HuH-7 (cell line): Measurements from ENCODE around the gene ERG.

ENCODE experiments used
- DNase-seq: peaks from one replicate; pipeline ENCODE4 v3.0.0; 2011; ENCODE audit warnings: low spot score

The ERG gene

DNA sequence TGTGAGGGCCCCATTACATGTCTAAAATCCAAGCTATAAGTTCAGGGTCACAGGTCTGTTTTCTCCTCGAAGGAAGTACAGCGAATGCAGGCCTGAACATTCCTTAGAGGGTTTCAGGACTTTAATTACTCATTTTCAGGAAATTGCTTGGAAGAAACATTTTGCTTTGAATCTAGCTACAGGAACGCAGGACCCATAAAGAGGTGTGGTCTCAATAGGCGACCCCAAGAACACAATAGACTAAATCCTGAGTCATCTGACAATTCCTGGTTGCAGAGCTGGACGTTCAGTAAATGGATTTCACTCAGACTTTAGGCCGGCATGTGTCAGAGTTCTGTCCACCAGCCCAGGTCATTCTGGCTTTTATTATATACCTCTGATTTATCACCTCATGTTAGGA, 1.0 kb upstream of the ERG start:
- DNase-seq = no peak

DNA sequence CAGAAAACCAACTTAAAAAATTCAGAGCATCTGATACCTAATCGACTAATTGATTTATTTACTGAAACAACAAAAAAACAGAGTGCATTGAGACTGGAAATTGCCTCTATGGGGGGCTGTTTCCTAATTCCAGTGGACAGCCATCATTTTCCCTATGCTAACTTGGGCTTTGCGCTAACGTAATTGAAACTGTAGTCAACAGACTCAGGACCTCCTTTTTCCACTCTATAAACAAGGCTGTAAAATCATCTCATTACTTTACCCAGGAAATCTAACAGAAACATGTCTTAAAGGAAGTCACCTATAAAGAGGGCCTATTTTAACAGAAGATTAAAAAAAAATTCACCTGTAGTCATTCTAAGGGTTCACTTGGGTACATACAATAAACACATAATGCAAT, 2.1 kb downstream of the ERG start:
- no peak for DNase-seq

DNA sequence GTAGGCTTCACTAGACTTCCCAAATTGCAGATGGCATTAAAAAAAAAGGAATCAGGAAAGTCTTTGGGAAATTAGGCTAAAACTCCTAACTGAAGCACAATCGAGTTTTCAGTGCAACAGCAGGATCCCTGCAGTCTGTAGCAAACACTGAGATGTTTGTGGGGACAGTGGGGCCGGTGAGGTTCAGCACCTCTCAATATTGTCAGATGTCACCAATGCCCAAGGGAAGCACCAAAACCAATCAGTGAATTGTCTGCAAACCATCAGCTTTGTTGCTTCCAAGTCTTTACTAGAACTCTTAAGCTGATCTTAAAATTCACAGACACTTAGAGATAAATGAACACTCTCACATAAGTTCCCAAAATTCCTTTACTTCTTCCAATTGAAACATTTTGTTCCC, 2.6 kb downstream of the ERG start:
- DNase-seq = no peak

DNA sequence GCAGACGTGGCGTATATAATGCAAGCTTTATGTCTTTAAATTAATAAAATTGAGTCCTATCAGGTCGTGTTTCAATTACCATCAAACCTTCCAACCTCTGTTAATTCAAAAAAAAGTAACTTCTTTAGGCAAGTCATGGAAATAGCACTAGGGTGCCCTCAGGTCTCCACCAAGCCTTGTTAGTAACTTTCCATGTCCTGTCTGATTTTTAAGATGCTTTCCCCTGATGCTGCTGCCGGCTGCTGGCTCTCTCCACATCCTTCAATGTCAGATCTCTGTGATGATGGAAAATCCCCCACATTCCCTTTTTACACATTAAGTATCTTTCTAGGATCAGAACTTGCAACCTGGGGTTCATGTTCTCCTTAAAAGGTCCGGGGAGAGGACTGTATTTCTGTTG, 3.0 kb downstream of the ERG start:
- no peak for DNase-seq

DNA sequence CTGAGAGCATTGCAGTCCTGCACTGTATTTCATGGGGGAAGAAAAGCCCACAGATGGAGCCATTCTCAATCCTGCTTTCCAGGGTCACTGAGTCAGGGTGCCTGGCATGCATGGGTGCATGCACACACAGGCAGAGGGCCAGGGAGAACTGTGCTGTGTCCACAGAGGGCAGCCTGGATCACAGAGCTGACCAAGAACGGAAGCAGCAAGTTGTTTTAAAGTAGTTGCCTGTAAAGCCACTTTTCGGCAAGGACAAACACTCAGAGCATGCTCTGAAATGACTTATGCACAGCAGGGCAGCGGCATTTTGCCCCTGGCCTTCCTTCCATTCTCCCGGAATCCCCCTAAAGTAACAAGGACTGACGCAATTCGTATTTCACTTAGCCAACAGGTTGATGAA, 3.6 kb downstream of the ERG start:
- no peak for DNase-seq

DNA sequence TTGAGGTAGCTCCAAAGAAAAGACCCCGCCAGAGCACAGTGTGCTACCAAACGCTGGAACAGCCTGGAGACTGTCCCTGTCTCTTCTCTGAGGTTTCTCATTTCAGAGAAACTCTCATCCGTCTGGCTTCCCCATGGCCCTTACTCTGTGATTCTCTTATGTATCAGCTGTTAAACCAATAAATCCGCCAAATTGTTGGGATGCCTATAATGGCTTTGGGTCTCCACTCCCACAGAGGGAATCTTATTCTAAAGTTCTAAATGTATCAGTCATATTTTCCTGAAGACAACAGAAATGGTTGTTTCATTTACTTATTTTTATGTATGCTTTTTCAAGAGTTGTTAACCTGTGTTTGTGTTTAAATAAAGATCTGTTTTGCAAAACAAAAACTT, 4.0 kb downstream of the ERG start:
- no peak for DNase-seq

DNA sequence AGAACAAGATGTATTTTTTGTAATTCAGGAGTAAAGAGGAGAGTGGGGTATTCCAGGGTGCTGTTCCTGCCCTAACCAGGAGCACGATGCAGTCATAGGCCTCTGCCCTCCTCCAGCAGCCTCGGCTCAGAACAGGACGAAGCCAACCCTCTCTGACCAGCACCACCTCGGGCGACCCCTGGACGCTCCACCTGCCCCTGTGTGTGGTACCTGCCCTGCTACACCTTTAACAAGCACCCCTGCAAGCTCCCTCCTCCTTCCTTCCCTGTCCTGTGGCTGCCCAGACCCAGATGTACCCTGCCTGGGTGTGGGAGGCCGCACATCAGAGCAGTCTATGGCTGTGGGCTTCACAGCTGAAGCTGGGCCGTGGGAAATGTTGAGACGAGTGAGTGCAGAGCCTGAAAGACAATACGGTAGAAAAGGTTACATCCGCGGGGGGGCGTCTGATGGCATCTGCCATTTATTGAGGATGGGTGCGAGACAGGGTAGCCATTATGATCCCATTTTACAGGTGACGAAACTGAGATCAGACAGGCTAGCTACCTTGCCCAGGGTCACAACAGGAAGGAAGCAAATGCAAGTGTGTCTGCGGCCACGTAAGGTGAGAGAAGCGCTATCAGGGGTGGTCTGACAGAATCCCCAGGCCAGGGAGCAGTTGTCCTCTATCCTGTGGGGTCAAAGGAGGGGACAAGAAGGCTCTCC, 4.6 kb downstream of the ERG start:
- DNase-seq = no peak

DNA sequence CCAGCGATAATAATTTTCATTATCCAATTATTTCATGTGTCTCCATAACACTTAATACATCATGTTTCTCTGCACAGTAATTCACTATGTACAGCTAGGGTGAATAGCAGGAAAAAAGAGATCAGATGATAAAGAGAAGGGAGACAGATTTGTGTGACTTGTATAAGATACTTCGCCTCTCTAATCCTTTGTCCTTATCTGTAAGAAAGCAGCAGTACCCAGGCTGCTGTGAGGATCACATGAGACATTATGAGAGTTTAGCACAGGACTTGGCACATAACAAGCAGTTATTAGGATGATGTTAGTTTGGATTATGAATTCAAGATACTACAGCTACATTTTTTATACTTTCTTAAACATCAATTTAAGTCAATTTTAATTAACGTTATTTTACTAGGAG, 6.3 kb downstream of the ERG start:
- DNase-seq = no peak

DNA sequence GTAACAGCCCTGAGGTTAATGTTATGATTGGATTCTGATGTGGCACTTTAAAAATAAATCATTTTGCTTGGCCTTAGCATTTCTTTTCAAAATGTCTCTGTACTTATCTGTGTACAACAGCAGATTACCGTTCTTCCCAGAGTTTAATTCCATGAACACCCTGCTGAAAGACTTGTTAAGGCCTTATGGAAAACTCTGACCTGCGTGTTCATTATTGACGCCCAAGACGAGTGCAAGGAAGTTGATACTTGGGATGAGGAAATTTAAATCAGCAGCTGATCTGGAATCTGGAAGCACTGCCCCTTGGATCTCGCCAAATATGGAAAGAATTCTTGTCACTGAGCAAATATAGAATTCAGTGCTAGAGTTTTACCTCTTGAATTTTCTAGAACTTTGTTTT, 6.7 kb downstream of the ERG start:
- no peak for DNase-seq

DNA sequence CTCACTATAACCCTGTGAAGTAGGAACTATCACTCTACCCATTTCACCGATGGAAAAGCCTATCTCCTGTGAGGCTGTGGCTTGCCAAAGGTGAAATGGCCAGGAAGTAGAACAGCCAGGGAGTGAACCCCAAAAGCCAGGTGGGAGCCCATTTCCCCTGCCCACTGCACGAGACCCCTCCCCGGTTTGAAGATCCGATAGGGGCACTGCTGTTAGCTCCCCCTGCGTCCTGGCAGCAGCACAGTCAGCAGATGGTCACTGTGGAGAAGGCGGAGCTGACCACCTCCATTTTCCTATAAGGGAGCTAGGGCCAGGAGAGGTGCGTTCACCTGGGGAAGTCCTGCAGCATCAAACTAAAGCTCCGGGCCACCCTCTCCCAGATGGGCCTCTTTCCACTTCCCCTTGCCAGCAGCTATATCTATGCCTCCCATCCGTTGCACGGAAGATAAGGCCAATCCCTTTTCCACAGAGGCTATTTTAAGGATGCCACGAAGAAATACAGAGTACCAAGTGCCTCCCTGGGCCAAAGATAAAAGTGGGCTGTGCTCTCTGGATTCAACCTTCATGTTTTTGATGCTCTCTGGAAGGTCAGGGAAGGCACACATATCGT, 7.8 kb downstream of the ERG start:
- DNase-seq = no peak

DNA sequence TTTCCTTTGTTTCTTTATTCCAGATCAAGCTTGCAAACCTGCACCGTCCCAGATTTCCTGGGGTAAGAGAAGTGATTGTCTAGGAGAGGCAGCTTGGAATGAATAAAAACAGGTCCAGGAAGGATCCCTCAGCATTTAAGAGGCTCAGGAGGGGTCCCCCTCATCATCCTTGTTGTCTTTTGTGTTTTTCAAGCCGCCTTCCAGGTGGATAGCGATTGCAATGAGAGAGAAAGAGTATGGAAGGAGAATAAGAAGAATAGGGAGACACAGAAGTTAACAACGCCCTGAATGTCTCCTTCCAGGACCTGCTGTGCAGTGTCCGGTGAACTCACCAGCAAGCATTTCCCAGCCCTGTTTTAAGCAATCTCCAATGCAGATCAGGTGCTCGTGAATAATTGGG, 8.5 kb downstream of the ERG start:
- DNase-seq = no peak

DNA sequence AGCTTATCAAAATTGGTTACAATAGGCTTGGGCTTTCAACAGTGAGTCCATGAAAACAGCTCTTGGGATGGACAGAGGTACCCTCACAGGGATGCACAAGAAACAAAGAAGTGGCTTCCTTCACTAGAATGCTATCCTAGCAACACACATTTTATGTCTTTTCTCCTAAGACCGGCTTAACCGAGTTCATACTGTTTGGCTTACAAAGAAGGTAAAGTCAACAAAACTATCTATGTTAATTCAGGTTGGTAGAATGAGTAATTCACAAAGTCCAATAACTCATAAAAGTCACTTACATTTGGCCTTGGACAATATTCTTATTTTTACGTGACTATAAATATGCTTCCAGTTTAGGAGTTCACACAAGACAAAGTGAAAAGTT, 9.0 kb downstream of the ERG start:
- no peak for DNase-seq

DNA sequence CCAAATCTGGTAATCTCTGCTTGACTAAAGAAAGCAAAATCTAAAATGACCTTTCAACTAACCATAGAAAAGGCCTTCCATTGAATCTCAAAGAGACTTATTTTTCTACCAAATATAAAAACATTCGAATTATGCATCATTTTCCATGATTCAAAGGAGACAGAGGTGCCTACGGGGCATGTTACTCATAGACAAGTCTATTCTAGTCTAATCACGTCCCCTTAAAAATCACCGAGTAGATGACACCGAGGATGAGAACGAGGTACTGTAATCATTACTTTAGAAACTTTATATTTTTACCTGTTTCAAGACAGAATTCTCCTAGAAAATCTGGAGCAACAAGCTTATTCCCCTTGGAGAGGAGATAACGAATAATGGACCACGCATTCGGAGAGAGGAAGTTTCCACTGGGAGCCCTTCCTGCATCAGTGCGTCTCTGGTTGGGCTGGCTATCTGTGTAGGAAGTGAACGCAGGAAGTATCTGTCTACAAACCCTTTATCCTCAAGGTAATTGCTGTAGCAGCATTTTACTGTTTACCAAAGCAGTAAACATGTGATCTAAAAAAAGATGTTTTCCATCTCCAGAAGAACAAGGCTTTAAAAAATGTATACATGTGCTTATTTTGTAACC, 9.5 kb downstream of the ERG start:
- no peak for DNase-seq

DNA sequence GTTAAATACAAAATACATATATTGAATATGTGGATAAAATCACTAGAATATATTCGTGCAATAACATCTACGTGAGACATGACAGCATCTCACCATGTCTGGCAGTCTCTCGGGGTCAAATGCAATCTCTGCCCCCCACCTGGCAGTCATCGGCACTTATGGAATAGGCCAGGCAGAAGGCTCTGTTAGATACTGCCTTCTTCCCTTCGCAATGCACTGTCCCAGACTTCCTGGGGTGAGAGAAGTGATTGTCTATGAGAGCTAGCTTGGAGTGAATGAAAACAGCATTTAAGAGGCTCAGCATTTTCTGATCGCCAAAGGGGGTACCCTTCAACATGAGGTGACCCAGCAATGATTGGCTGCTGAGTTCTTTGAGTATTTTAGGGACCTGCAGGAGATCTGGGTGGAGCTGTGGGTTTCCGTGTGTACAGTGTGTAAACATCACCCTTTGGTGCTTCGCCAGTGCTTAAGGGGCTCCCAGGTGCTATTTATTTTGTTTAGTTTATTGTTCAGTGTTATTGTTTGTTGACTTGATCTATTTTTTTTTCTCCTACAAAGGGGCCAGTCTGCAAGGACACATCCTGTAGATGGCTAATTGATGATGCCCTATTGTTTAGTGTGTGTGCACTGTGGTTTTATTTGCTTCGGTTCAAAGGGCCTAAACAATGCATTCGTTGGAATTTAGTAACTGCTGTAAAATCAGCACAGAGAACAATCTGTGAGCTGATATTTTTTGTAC, 10.2 kb downstream of the ERG start:
- DNase-seq = no peak

DNA sequence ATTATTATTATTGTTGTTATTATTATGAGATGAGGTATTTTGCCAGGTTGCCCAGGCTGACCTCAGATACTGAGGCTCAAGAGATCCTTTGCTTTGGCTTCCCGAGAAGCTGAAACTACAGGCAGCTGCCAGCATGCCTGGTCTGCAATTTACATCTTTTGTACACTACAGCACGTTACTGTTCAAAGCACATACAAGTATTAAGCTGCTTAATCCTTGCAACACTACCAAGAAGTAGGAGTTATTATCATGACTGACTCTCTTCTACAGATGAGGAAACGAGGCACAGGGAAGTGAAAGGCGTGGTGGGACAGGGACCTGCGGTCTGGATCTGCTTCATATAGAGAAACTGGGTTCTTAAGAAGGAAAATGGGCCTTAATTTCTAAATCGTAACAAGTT, 11.6 kb downstream of the ERG start:
- DNase-seq = no peak

DNA sequence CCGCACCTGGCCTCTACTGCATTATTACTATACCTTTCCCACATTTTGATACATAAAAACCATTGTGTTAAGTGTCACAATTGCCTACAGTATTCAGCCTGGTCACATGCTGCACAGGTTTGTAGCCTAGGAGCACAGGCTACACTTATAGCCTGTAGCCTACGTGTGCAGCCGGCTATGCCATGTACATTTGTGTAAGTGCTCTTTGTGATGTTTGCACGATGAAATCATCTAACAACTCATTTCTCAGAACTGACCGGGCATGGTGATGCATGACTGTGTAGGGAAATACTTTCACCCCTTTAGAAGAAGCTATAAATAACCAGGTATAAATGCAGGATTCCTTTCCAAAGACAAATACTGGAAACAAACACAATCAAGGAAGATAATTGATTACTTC, 12.1 kb downstream of the ERG start:
- DNase-seq = no peak

DNA sequence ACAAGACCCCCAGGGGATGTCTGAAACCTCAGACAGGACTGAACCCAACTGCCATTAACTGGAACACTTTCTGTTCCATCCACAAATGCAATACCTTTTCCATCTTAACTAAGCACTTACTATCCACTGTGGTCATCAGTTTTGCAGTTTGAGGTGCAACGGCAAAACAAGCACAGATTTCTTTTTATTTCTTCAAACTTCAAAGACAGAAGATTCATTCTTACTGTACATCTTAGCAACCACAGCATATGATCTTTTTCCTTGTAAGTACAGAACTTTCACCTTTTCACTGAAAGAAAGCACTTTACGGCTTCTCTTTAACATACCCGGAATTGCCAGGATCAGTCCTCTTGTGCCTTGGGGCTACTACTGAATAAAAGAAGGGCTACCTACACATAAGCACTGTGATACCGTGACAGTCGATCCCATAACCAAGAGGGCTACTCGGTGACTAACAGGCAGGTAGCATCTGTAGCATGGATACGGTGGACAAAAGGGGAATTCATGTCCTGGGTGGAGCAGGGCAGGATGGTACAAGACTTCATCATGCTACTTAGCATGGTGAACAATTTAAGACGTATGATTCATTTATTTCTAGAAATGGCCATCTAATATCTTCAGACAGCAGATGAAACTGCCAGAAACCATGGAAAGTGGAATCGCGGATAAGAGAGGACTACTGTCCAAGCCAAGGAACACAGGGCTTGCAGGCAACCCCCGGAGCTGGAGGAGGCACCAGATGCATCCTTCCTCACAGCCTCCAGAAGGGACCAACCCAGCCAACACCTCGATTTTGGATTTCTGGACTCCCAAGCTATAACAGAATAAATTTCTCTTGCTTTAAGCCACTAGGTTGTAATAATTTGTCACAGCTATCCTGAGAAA, 18.4 kb downstream of the ERG start:
- no peak for DNase-seq

DNA sequence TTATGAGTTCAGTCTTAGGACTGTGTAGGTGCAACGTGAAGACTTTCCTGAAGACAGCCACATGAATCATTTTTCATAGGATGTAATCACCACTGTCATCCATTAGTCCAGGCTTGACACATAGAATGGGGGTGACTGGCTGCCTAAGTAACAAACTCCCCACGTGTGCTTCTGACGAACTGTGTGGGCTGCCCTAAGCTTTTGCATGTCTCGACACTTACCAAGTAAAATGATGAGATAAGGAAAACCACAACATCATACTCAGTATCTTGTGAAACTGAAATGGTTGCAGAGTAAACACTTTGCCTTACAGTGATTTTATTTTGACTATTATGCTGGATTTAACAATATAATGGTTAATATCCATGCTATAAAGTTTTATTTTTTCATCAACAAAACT, 19.5 kb downstream of the ERG start:
- no peak for DNase-seq

DNA sequence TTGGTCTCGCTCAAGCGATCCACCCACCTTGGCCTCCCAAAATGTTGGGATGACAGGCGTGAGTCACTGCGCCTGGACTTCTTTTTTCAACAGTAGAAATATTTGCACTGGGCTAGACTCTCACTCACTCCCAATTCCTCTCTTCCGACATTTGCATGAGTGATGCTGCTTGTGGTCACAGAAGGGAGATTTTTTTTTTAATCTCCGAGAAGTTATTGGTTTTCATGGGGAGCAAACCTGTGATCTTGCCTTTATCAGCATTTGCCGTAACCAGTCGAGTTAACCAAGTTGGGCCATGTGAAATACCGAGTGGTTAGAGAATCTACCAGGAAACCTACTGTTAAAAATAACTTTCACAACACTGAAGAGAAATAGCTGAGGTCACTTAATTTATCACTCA, 21.1 kb downstream of the ERG start:
- no peak for DNase-seq

DNA sequence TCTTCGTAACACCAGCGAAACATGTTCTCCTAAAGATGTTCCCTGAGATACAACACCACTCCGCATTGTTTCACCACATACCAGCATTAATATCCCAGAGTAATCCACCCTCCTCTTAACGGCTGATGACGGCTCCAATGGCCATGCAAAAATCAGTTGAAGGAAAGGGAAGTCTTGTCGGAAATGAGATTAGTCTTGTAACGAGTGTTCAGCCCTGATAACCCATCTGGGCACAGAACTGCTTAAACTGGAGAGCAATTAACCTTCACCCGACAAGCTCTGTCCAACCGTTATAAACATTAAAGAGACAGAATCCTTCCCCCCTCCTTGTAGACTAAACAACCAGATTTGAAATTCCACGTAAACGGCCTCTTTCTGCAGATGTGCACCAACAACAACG, 21.9 kb downstream of the ERG start:
- DNase-seq = no peak

DNA sequence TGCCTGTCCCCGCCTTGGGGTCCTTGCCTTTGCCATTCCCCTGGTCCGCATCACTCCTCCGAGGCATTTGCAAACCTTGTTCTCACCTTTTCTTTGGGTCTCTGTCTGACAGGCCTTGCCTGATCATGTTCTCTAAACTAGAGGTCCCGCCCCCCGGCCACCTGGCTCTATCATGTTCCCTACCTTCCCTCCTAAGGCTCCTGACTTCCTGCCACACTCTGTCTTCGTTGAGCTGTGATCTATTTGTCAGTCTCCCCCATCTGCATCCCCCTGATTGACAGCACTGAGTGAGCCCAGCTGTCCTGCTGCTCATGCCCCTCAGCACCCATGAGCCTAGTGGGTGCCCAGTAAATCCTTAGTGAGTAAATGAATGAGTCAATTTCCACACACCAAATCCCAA, 22.8 kb downstream of the ERG start:
- no peak for DNase-seq

DNA sequence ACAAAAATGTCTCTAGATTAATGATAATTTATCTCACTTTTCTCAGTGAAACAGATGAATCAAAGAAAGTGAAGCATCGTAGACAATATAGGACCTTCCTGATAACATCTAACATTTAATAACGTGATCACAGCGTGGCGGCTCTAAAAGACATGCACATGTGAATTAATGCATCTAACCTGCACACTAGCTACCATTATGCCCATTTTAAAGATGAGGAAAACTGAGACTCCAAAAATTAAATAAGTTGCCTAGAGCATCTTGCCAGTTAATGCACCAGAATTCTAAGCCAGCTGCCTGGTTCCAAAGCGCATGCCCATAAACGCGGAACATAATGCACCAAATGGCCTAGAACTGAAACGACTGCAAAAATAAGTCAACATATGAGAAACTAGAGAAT, 23.5 kb downstream of the ERG start:
- no peak for DNase-seq
